Nephron progenitor cell (in vitro differentiated cells): ENCODE measurements around the gene IRGM.
A peak's percentile ranks its signal among the peaks of the same experiment; 100 is the strongest.
"Not testable (repeated sequence)": the region's sequence is repeated elsewhere in the genome, so short reads cannot be mapped to it uniquely, and the experiment has no call there.

Source experiments
- DNase-seq: peaks from one replicate; pipeline ENCODE4 v3.0.0; 2021
- H3K27ac Mint-ChIP-seq: 2 replicates; pipeline ENCODE4 v1.8.0; 2021; ENCODE audit warnings: mild to moderate bottlenecking, moderate library complexity, mixed read lengths
- H3K27me3 Mint-ChIP-seq: 2 replicates; pipeline ENCODE4 v1.8.0; 2021; ENCODE audit warnings: mild to moderate bottlenecking, low read depth, mixed read lengths; ENCODE audit not compliant: poor library complexity
- H3K36me3 Mint-ChIP-seq: 2 replicates; pipeline ENCODE4 v1.8.0; 2021; ENCODE audit warnings: low read depth, mixed read lengths
- H3K4me1 Mint-ChIP-seq: 2 replicates; pipeline ENCODE4 v1.8.0; 2021; ENCODE audit warnings: mixed read lengths
- H3K4me3 Mint-ChIP-seq: 2 replicates; pipeline ENCODE4 v1.8.0; 2021; ENCODE audit warnings: mild to moderate bottlenecking, moderate library complexity, mixed read lengths
- H3K9me3 Mint-ChIP-seq: 2 replicates; pipeline ENCODE4 v1.8.0; 2021; ENCODE audit warnings: mild to moderate bottlenecking, moderate library complexity, mixed read lengths
- CTCF ChIP-seq: fragments of 200-600 bp; sonication (generic); IDR thresholded peaks from 2 replicates; pipeline ENCODE4 v1.5.0; 2021; ENCODE audit warnings: antibody characterized with exemption

The IRGM gene

GRCh38 chr5:150816946-150817345 lies 29.4 kb upstream of the IRGM start:
- Mint-ChIP-seq H3K4me3 (no peak overlapping the region), H3K36me3 (no peaks in the 10 kb centered on the region), H3K27ac (no peak overlapping the region), H3K9me3 (peaks cover 61% of the 10 kb centered on the region), H3K27me3 (peaks cover 17% of the 10 kb centered on the region), H3K4me1 (no peaks in the 10 kb centered on the region)
- no peak for DNase-seq
- TF ChIP-seq CTCF, result no peak

DNA sequence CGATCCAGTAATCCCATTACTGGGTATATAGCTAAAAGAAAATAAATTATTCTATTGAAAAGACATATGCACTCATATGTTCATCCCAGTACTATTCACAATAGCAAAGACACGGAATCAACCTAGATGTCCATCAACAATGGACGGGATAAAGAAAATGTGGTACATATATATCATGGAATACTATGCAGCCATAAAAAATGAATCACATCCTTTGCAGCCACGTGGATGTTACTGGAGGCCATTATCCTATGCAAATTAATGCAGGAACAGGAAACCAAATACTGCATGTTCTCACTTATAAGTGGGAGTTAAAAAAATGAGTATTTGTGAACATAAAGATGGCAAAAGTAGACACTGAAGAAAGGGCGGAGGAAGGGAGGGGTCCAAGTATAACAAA lies 16.6 kb upstream of the IRGM start:
- no peak overlapping the region for H3K27ac Mint-ChIP-seq

DNA sequence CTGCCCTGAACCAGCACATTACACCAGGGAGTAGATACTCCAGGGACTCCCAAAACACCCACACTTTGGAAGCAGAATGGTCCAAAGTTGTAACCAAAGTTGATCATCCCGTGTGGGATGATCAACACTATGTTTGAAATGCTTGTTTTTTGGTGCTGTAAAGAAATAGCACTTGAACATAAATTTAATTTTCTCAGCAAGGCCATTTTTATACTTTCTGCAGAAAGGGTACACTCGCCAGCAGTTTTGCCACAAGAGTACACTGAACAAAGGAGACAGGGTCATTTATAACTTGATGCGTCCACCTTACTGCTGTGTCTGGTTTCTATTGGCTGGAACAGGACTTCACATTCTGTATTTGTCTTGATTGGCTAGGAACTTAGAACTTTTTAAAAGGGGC lies 14.5 kb upstream of the IRGM start:
- not testable (repeated sequence) for H3K4me1 Mint-ChIP-seq, H3K4me3 Mint-ChIP-seq, H3K27ac Mint-ChIP-seq, H3K27me3 Mint-ChIP-seq, DNase-seq, H3K36me3 Mint-ChIP-seq
- H3K9me3 Mint-ChIP-seq, result peaks cover 39% of the 10 kb centered on the region

More for the DNA sequence above, 16.6 kb upstream of the IRGM start:
- no peak for DNase-seq
- TF ChIP-seq CTCF, result no peak
- Mint-ChIP-seq H3K4me1 (no peaks in the 10 kb centered on the region), H3K36me3 (no peaks in the 10 kb centered on the region), H3K9me3 (peaks cover 41% of the 10 kb centered on the region), H3K4me3 (no peak overlapping the region), H3K27me3 (peaks cover 2% of the 10 kb centered on the region)

DNA sequence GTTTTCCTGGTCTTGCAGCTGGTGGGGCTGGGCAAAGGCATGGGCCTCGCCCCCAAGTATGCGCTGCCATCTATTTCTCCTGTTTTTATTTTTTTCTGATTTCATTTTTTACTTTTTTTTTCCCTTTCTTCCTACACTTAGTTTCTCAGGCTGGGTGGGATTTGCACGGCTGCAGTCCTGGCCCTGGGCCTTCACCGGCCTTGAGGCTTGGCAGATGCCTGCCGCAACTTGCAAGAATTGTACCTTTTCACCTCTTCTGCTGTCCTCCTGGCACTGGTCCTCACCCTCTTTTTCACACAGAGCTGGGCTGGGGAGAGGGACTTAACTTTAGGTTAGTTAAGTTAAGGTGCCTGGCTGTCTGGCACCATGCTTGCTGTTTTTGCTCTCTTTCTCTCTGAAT lies 10.3 kb upstream of the IRGM start:
- Mint-ChIP-seq H3K9me3 (peaks cover 21% of the 10 kb centered on the region), H3K27me3 (peaks cover 35% of the 10 kb centered on the region), H3K4me1 (peaks cover 19% of the 10 kb centered on the region), H3K27ac (no peak overlapping the region), H3K36me3 (no peaks in the 10 kb centered on the region), H3K4me3 (no peak overlapping the region)
- no peak for DNase-seq
- TF ChIP-seq CTCF, result no peak

DNA sequence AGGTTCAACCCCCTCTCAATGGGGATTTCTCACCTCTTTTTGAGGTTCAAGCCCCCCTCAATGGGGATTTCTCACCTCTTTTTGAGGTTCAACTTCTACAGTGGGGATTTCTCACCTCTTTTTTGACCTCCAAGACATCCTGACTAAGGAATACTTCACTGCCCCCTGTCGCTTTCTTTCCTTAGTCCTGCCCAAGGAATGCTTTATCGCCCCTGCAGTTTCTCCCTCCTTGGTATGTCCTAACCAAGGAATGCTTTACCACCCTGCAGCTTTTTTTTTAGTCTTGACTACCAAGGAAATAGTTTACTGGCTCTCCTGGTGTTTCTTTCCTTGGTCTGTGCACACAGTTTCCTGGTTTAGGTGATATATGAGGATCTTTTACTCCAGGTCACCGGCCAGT lies 9.6 kb upstream of the IRGM start:
- TF ChIP-seq CTCF, result no peak
- Mint-ChIP-seq H3K9me3 (peaks cover 17% of the 10 kb centered on the region), H3K27ac (peak overlapping the region; percentile 81), H3K4me1 (peaks cover 20% of the 10 kb centered on the region), H3K27me3 (peaks cover 36% of the 10 kb centered on the region), H3K4me3 (peak overlapping the region; percentile 21), H3K36me3 (no peaks in the 10 kb centered on the region)
- DNase-seq, result no peak

DNA sequence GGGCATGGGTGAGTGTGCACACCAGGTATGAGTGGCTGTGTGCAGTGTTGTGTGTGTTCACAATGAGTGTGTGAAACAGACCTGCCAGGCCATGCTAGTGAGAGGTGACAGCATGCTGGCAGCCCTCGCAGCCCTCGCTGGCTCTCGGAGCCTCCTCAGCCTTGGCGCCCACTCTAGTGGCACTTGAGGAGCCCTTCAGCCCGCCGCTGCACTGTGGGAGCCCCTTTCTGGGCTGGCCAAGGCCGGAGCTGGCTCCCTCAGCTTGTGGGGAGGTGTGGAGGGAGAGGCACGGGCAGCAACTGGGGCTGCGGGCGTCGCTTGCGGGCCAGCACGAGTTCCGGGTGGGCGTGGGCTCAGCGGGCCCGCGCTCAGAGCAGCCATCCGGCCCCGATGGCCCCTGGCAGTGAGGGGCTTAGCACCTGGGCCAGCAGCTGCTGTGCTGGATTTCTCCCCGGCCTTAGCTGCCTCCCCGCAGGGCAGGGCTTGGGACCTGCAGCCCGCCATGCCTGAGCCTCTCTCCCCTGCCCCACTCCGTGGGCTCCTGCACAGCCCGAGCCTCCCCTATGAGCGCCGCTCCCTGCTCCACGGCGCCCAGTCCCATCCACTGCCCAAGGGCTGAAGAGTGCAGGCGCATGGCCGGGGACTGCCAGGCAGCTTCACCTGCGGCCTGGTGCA lies 999 bp upstream of the IRGM start:
- DNase-seq, H3K4me3 Mint-ChIP-seq, H3K4me1 Mint-ChIP-seq, H3K36me3 Mint-ChIP-seq, H3K27ac Mint-ChIP-seq, H3K9me3 Mint-ChIP-seq: not testable (repeated sequence)
- peaks cover 30% of the 10 kb centered on the region for H3K27me3 Mint-ChIP-seq

DNA sequence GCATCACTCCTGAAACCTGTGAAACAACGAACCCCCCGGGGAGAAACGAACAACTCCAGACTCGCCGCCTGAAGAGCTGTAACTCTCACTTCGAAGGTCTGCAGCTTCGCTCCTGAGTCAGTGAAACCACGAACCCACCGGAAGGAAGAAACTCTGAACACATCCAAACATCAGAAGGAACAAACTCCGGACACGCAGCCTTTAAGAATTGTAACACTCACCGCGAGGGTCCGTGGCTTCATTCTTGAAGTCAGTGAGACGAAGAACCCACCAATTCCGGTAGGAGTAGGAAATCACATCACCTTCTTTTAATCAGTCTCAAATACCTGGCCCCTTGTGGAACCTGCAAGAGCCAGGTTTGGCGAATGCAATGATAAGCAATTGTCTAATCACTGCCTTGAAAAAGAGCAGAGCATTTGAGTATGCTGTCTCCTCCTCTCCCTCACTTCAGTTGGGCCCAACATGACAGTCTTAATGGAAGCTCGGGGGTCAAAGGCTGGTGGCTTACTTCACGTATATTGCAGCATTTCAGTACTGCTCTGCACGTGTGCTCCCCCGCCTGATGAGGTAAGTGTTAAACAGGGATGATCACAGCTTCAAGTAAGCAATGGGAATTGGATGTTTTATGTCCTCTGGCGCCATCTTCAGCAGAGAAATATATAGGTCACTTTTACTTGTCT lies 473 bp downstream of the IRGM start:
- Mint-ChIP-seq H3K36me3 (no peaks in the 10 kb centered on the region), H3K9me3 (no peaks in the 10 kb centered on the region), H3K4me1 (no peaks in the 10 kb centered on the region), H3K27me3 (peaks cover 26% of the 10 kb centered on the region), H3K27ac (no peak overlapping the region), H3K4me3 (no peak overlapping the region)
- DNase-seq, result peak; percentile 39
- peak; percentile 61 for TF ChIP-seq CTCF
